Neural progenitor cell (in vitro differentiated cells): Measurements from ENCODE around the gene FAT1. TPM values are rescaled to one million over a fixed set of nuclear protein-coding genes. Genes with fewer than 3 reads are reported as not detected.

ENCODE experiments used
- total RNA-seq: library from RNA; depleted of rRNA; stranded (reverse); fragments of >200 nt; gene quantifications from 2 replicates; pipeline ENCODE4 v1.2.3, GENCODE V29; 2015; ENCODE audit warnings: low replicate concordance

The FAT1 gene
- total RNA-seq, 1 donor from 2014 or later = 517 TPM

Other genes with a start within 250 kb of the FAT1 start
- gene MTNR1A, start 168.3 kb downstream of the FAT1 start, total RNA-seq = 0.43 and 1.6 TPM in 2 replicates